Measurements from ENCODE around the gene PMM1.
"Not testable (repeated sequence)": the region's sequence is repeated elsewhere in the genome, so short reads cannot be mapped to it uniquely, and the experiment has no call there.

Gene PMM1

GRCh38 chr22:41561335-41561734, 28.3 kb downstream of the PMM1 start:
- H3K36me3 ChIP-seq (ENCODE audit: control insufficient read depth, low read depth, low read length) = no peaks in the 10 kb centered on the region
- H3K27me3 ChIP-seq (ENCODE audit: control insufficient read depth, insufficient read depth, low read length) = no peaks in the 10 kb centered on the region
- H3K4me1 ChIP-seq (ENCODE audit: control insufficient read depth, low read depth, low read length) = peaks cover 15% of the 10 kb centered on the region
- no peak overlapping the region for H3K9ac ChIP-seq (ENCODE audit: low read length)
- H3K9me3 ChIP-seq (ENCODE audit: control insufficient read depth, low read depth, low read length) = no peaks in the 10 kb centered on the region
- H3K4me3 ChIP-seq (ENCODE audit: low read length) = no peak overlapping the region
- H3K27ac ChIP-seq (ENCODE audit: low read length) = no peak overlapping the region

- Histone ChIP-seq H3K4me1 (ENCODE audit: control insufficient read depth, low read depth, low read length) (peaks cover 15% of the 10 kb centered on the region), H3K27ac (ENCODE audit: low read length) (no peak overlapping the region), H3K4me3 (ENCODE audit: low read length) (no peak overlapping the region), H3K36me3 (ENCODE audit: control insufficient read depth, low read depth, low read length) (no peaks in the 10 kb centered on the region), H3K27me3 (ENCODE audit: control insufficient read depth, insufficient read depth, low read length) (no peaks in the 10 kb centered on the region), H3K9me3 (ENCODE audit: control insufficient read depth, low read depth, low read length) (no peaks in the 10 kb centered on the region), H3K9ac (ENCODE audit: low read length) (no peak overlapping the region)
Observed at GRCh38 chr22:41560095-41560471, 29.6 kb downstream of the PMM1 start.

GRCh38 chr22:41558241-41558630, 31.4 kb downstream of the PMM1 start:
- H3K27ac ChIP-seq (ENCODE audit: low read length); H3K9ac ChIP-seq (ENCODE audit: low read length); H3K9me3 ChIP-seq (ENCODE audit: control insufficient read depth, low read depth, low read length); H3K4me3 ChIP-seq (ENCODE audit: low read length); H3K36me3 ChIP-seq (ENCODE audit: control insufficient read depth, low read depth, low read length); H3K27me3 ChIP-seq (ENCODE audit: control insufficient read depth, insufficient read depth, low read length): not testable (repeated sequence)
- peaks cover 15% of the 10 kb centered on the region for H3K4me1 ChIP-seq (ENCODE audit: control insufficient read depth, low read depth, low read length)

- no peak overlapping the region for H3K4me3 ChIP-seq (ENCODE audit: low read length)
- H3K4me1 ChIP-seq (ENCODE audit: control insufficient read depth, low read depth, low read length) = peaks cover 12% of the 10 kb centered on the region
- no peak overlapping the region for H3K9ac ChIP-seq (ENCODE audit: low read length)
- no peaks in the 10 kb centered on the region for H3K9me3 ChIP-seq (ENCODE audit: control insufficient read depth, low read depth, low read length)
- no peak overlapping the region for H3K27ac ChIP-seq (ENCODE audit: low read length)
- no peaks in the 10 kb centered on the region for H3K36me3 ChIP-seq (ENCODE audit: control insufficient read depth, low read depth, low read length)
- H3K27me3 ChIP-seq (ENCODE audit: control insufficient read depth, insufficient read depth, low read length) = no peaks in the 10 kb centered on the region
Observed at GRCh38 chr22:41557401-41558240, 32.0 kb downstream of the PMM1 start.

- Histone ChIP-seq H3K27ac (ENCODE audit: low read length) (no peak overlapping the region), H3K4me1 (ENCODE audit: control insufficient read depth, low read depth, low read length) (peaks cover 6% of the 10 kb centered on the region), H3K9me3 (ENCODE audit: control insufficient read depth, low read depth, low read length) (no peaks in the 10 kb centered on the region), H3K4me3 (ENCODE audit: low read length) (no peak overlapping the region), H3K36me3 (ENCODE audit: control insufficient read depth, low read depth, low read length) (no peaks in the 10 kb centered on the region), H3K9ac (ENCODE audit: low read length) (no peak overlapping the region), H3K27me3 (ENCODE audit: control insufficient read depth, insufficient read depth, low read length) (no peaks in the 10 kb centered on the region)
Observed at GRCh38 chr22:41556561-41556960, 33.1 kb downstream of the PMM1 start.

GRCh38 chr22:41555325-41555982, 34.2 kb downstream of the PMM1 start:
- no peak overlapping the region for H3K9ac ChIP-seq (ENCODE audit: low read length)
- no peaks in the 10 kb centered on the region for H3K36me3 ChIP-seq (ENCODE audit: control insufficient read depth, low read depth, low read length)
- H3K4me1 ChIP-seq (ENCODE audit: control insufficient read depth, low read depth, low read length) = peaks cover 3% of the 10 kb centered on the region
- H3K27me3 ChIP-seq (ENCODE audit: control insufficient read depth, insufficient read depth, low read length) = no peaks in the 10 kb centered on the region
- H3K27ac ChIP-seq (ENCODE audit: low read length) = no peak overlapping the region
- H3K4me3 ChIP-seq (ENCODE audit: low read length) = no peak overlapping the region
- H3K9me3 ChIP-seq (ENCODE audit: control insufficient read depth, low read depth, low read length) = no peaks in the 10 kb centered on the region

GRCh38 chr22:41551877-41552582, 37.6 kb downstream of the PMM1 start:
- no peak overlapping the region for H3K9ac ChIP-seq (ENCODE audit: low read length)
- no peak overlapping the region for H3K4me3 ChIP-seq (ENCODE audit: low read length)
- no peaks in the 10 kb centered on the region for H3K4me1 ChIP-seq (ENCODE audit: control insufficient read depth, low read depth, low read length)
- H3K9me3 ChIP-seq (ENCODE audit: control insufficient read depth, low read depth, low read length) = no peaks in the 10 kb centered on the region
- H3K27me3 ChIP-seq (ENCODE audit: control insufficient read depth, insufficient read depth, low read length) = no peaks in the 10 kb centered on the region
- H3K36me3 ChIP-seq (ENCODE audit: control insufficient read depth, low read depth, low read length) = no peaks in the 10 kb centered on the region
- H3K27ac ChIP-seq (ENCODE audit: low read length) = no peak overlapping the region

GRCh38 chr22:41550952-41551491, 38.6 kb downstream of the PMM1 start:
- Histone ChIP-seq H3K9me3 (ENCODE audit: control insufficient read depth, low read depth, low read length) (no peaks in the 10 kb centered on the region), H3K36me3 (ENCODE audit: control insufficient read depth, low read depth, low read length) (no peaks in the 10 kb centered on the region), H3K27ac (ENCODE audit: low read length) (no peak overlapping the region), H3K9ac (ENCODE audit: low read length) (no peak overlapping the region), H3K27me3 (ENCODE audit: control insufficient read depth, insufficient read depth, low read length) (no peaks in the 10 kb centered on the region), H3K4me3 (ENCODE audit: low read length) (no peak overlapping the region), H3K4me1 (ENCODE audit: control insufficient read depth, low read depth, low read length) (no peaks in the 10 kb centered on the region)

GRCh38 chr22:41548830-41549211, 40.8 kb downstream of the PMM1 start:
- Histone ChIP-seq H3K4me1 (ENCODE audit: control insufficient read depth, low read depth, low read length) (peaks cover 5% of the 10 kb centered on the region), H3K27ac (ENCODE audit: low read length) (no peak overlapping the region), H3K4me3 (ENCODE audit: low read length) (no peak overlapping the region), H3K36me3 (ENCODE audit: control insufficient read depth, low read depth, low read length) (no peaks in the 10 kb centered on the region), H3K27me3 (ENCODE audit: control insufficient read depth, insufficient read depth, low read length) (no peaks in the 10 kb centered on the region), H3K9me3 (ENCODE audit: control insufficient read depth, low read depth, low read length) (no peaks in the 10 kb centered on the region), H3K9ac (ENCODE audit: low read length) (no peak overlapping the region)

- no peaks in the 10 kb centered on the region for H3K27me3 ChIP-seq (ENCODE audit: control insufficient read depth, insufficient read depth, low read length)
- no peaks in the 10 kb centered on the region for H3K9me3 ChIP-seq (ENCODE audit: control insufficient read depth, low read depth, low read length)
- H3K4me3 ChIP-seq (ENCODE audit: low read length) = peak overlapping the region; percentile 43
- peaks cover 8% of the 10 kb centered on the region for H3K4me1 ChIP-seq (ENCODE audit: control insufficient read depth, low read depth, low read length)
- H3K9ac ChIP-seq (ENCODE audit: low read length) = peak overlapping the region; percentile 35
- no peaks in the 10 kb centered on the region for H3K36me3 ChIP-seq (ENCODE audit: control insufficient read depth, low read depth, low read length)
- no peak overlapping the region for H3K27ac ChIP-seq (ENCODE audit: low read length)
Observed at GRCh38 chr22:41544671-41545476, 44.8 kb downstream of the PMM1 start.
